GM19438 (cell line): ENCODE measurements around the gene LRRC27.
"Not testable (repeated sequence)": the region's sequence is repeated elsewhere in the genome, so short reads cannot be mapped to it uniquely, and the experiment has no call there.

Source experiments
- ATAC-seq: cut with Tn5 transposase; IDR thresholded peaks from one replicate; pipeline ENCODE4 v1.9.1; 2021; ENCODE audit warnings: low read depth; ENCODE audit not compliant: unreplicated experiment

LRRC27 gene

DNA sequence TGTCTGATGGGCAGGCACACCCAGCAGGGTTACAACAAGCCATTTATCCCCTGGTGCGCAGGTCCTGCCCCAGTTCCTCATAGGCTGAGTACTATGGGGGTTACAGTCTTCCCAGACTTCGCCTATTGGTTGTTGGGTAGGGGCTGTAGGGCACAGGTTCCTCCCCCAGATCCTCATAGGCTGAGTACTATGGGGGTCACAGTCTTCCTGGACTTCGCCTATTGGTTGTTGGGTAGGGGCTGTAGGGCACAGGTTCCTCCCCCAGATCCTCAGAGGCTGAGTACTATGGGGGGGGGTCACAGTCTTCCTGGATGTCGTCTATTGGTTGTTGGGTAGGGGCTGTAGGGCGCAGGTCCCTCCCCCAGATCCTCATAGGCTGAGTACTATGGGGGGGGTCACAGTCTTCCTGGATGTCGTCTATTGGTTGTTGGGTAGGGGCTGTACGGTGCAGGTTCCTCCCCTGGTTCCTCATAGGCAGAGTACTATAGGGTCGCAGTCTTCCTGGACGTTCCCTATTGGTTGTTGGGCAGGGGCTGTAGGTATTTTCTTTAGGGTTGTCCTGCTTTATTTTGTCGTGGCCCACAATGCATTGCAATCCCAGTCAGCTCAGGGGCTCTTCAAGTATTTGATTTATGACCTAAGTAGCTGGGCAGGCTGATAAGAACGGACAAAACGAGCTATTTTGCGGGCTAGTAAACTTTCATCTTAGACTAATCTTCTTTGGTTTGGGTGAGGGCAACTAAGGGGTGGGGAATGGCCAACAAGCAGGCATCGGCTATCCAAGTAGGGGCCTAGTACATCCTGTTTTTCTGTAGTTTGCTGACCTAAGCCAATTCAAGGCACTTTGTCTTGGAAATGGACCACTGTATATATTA is 3.4 kb downstream of the LRRC27 start:
- ATAC-seq: peak; percentile 28

DNA sequence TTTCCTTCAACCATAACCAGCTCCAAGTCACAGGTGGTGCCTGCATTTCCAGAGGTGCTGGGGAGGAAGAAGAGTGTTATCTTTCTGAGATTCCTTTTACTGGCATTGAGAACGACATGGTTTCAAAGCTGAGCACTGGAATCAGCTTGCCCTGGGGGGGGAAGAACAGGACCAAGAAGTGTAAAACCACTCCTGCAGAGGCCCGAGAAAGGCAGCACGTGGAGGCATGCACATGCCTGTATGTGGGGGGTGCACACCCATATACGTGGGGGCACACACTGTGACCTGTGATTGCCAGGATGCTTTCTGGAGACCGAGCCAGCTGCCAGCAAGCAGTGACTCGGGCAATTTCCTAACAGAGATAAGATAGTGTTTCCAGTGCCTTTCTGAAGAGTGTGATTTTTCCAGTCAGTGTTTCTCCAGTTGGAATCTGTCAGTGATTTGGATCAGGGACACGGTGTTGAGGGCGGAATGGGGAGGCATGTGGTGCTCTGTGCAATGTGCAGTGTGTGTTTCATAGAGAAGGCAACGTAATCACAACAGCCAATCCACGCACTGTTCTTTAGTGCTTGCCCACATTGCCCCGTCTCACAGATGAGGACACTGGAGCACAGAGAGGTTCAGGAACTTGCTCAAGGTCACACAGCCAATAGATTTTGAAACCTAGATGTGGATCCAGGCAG is 4.2 kb downstream of the LRRC27 start:
- no peak for ATAC-seq

DNA sequence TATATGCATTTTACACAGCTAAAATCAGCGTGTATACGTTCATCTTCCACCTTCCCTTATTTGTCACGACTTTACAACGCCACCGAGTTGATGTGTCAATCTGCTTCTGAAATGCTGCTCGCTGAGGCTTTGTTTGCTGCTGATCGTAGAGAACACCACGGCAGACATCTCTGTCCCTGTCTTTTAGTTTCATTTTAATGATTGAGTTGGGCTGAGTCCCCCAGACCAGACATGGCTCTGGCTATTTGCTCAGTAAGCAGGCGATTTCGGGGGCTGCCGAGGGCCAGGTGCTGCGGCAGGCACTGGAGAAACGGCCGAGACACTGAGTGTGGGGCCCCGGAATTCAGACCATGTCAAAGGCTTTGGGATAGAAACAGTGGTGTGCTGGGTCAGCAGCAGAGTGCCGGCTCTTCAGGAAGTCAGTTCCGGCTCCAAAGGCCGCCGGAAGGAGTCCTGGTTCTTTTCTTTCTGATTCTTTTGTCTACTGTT is 5.0 kb downstream of the LRRC27 start:
- ATAC-seq: no peak

DNA sequence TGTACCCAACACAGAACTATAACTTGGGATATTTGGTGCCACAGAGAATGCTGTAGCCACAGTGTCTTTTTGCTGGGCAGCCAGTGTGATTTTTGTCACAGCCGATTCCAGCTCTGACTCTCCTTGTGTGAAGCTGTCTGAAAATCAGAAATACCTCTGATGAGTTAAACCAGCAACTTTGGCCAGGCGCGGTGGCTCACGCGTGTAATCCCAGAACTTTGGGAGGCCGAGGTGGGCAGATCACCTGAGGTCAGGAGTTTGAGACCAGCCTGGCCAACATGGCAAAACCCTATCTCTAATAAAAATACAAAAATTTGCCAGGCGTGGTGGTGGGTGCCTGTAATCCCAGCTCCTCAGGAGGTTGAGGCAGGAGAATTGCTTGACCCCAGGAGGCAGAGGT is 5.9 kb downstream of the LRRC27 start:
- ATAC-seq: not testable (repeated sequence)

DNA sequence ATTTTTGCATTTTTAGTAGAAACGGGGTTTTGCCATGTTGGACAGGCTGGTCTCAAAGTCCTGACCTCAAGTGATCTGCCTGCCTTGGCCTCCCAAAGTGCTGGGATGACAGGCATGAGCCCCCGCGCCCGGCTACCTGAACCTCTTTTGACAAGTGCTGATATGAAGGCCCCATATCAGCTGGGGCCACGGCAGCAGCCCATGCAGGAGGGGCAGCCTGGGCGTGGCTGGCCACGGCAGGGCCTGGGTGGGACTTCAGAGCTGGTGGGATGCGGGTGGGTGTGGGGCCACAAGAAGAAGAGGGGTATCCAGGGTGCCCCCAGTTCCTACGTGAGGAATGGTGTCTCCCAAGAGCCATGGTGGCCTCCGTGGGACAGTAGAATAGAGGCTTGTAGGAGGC is 6.9 kb downstream of the LRRC27 start:
- no peak for ATAC-seq

DNA sequence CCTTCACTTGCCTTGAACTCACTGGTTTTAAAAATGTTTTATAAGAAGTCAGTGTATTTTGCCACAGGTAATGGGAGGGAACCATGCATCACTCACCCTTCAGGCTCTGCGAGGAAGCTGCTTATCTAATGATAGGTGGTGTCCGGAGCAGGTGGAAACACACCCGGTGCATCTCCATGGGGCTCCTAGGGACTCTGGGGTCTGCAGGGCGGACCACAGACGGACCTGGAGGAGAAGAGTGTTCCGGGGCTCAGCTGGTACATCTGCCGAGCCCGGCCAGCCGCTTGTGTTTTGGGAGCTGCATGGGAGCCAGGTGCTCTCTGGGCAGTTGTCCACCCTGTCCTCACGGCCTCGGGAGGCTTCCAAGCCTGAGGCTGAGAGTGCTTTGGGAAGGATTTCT is 7.3 kb downstream of the LRRC27 start:
- no peak for ATAC-seq

DNA sequence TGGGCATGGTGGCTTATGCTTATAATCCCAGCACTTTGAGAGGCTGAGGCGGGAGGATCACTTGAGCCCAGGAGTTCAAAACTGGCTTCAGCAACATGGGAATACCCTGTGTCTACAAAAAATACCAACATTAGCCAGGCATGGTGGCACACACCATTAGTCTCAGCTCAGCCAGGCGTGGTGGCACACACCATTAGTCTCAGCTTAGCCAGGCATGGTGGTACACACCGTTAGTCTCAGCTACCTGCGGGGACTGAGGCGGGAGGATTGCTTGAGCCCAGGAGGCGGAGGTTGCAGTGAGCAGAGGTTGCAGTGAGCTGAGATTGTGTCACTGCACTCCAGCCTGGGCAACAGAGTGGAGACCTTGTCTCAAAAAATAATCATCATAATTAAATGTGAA is 9.0 kb downstream of the LRRC27 start:
- no peak for ATAC-seq

DNA sequence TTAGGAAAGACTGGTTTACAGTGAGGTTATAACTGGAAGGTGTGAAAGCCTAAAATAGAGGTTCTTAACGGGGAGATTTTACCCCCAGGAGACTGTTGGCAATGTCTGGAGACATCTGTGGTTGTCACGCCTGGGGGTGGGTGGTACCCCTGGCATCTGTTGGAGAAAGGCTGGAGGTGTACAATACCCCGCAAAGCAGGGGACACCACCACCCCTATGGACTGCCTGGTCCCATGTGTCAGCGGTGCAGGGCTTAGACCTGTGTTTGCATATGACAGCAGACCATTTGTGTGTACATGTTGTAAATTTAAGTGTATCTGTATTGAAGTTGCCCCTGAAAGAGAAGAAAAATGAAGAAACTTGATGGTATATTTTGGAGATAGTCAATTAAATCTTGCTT is 9.8 kb downstream of the LRRC27 start:
- no peak for ATAC-seq

DNA sequence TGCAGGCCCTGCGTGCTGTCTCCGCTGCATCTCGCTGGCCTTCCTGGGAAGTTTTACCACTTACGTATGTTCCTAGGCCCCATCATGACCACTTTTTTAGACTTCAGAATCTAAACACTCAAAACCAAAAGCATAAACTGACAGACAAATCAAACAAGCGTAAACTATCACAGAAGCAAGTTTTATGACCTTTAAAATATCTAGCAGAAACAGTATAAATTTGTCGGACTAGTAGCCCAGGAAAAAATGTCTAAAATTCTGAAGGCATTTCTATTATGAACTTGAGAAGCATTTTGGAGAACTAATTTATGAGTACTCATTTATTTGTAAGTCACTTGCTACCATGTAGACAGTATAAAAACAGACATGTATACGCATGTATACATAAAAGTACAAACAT is 10.6 kb downstream of the LRRC27 start:
- no peak for ATAC-seq

DNA sequence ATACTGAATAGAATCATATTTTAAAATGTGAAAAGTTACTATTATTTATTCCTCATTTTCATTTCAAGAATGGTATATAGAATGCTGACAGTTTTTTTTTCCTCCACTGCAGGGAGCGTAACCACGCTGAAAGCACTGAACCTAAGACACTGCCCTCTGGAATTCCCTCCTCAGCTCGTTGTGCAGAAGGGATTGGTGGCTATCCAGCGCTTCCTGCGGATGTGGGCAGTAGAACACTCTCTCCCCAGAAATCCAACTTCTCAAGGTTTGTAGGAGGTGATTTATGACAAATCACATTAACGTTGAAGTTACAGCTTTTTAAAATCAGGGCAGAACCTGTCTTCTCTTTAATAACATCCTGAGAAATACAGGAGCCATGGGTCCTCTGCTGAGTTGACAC is 12.4 kb downstream of the LRRC27 start:
- ATAC-seq: no peak

DNA sequence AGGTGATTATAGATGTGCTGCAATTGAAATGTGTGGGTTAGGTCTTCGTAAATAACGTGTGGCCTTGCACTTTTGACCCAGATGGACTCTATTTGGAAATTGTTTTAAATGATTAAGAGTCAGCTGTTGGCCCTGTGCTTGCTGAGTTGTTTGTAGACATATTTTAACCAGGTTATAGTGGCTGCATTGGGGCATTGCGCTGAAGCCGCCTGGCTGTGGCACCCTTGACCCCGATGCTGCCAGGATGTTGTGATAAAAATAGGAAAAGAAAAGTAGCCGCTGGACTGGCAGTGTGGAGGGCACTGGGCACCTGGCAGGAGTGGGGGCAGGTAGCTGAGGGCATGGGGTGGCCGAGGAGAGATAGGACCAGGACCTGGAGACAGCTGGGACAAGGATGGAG is 13.4 kb downstream of the LRRC27 start:
- no peak for ATAC-seq

DNA sequence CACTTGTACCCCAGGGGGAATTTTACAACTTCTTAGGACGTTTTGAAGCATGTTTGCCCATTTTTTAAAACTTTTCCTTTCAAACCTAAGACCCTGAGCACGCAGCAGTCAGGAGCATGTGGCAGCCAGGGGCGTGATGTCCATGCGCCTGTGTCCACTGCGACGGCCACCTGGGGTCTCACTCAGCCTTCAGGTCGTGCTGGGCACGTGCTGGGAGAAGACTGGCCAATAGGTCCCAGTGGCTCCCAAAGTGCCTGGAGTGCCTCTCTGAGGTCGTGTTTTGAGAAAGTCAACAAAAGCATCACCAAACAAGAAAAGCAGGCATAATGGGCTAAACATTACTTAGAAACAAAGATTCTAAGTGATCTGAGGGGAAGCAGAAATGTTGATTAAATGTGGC is 14.8 kb downstream of the LRRC27 start:
- ATAC-seq: no peak

DNA sequence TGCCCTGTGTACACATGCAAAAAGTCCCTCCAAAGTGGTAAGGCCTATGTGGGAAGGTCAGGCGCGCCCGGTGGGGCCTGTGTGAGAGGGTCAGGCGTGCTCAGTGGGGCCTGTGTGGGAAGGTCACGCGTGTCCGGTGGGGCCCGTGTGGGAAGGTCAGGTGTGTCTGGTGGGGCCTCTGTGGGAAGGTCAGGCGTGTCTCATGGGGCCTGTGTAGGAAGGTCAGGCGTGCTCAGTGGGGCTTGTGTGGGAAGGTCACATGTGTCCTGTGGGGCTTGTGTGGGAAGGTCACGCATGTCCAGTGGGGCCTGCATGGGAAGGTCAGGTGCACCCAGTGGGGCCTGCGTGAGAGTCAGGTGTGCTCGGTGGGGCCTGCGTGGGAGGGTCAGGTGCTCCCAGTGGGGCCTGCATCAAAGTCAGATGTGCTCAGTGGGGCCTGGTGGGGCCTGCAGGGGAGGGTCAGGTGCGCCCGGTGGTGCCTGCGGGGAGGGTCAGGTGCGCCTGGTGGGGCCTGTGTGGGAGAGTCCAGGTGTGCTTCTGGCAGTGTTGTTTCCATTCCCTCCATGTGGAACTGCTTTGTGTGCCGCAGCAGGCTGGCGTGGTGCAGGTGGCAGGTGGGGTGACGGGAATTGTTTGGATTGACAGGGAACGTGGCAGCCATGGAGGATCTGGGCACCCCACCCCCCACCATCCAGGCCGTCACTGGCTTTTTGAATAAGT is 15.4 kb downstream of the LRRC27 start:
- no peak for ATAC-seq

DNA sequence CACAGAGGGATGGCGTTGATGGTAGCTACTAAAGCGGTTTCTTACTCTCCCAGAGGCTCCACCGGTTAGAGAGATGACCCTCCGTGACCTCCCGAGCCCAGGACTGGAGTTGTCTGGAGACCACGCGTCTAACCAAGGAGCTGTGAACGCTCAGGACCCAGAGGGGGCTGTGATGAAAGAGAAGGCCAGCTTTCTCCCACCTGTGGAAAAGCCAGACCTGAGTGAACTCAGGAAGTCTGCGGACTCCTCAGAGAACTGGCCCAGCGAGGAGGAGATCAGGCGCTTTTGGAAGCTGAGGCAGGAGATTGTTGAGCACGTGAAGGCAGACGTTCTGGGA is 15.9 kb downstream of the LRRC27 start:
- no peak for ATAC-seq

DNA sequence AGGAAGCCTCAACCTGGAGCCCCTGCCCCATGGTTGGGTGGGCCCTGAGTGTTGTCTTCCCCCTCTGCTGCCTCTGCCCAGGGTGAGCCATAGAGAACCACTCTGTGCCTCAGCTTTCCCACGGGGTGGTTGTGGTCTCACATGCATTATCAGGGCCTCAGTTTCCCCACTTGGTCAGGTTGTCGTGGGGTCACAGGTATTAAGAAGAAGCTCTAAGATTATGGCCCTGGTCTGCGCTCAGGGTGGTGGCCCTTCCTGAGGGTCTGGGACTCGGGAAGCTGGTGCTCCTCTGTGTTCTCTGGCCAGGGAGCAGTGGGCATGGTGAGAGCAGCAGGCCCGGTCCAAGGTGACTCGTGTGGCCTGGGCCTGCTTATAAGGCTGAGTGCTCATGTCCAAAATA is 17.8 kb downstream of the LRRC27 start:
- no peak for ATAC-seq

DNA sequence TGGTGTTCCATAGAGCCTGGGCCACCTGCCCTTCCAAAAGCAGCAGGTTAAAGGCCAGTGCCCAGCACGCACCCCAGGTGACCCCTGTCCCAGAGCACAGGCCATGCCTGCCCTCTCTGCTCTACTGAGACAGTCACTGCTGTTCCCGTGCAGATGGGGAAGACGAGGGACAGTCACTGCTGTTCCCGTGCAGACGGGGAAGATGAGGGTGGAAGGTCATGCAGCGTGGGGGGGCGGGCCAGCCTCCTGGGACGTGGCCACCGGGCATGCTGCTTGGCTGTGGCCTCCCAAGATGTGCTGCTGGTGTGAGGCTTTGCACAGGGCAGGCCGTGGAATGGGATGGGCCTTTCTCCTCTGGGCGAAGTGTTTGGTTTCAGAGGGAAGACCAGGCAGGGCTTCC is 18.4 kb downstream of the LRRC27 start:
- ATAC-seq: no peak

DNA sequence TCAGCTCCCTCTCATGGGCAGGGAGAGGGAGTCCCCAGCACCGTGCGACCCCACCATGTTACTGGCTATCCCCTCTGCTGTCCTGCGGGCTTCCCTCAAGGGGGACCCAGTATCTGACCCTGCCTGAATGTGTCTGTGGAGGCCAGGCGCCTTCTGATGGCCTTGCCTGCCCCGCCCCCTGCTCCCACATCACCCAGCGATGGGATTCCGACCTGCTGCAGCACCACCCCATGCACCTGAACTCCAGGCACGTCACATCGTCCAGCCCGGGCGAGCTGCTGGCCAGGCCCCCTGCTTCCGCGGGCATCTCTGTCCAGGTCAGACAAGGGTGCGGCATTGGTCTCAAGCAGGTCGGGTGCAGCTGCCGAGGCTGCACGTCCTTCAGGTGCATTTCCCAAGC is 19.0 kb downstream of the LRRC27 start:
- no peak for ATAC-seq

DNA sequence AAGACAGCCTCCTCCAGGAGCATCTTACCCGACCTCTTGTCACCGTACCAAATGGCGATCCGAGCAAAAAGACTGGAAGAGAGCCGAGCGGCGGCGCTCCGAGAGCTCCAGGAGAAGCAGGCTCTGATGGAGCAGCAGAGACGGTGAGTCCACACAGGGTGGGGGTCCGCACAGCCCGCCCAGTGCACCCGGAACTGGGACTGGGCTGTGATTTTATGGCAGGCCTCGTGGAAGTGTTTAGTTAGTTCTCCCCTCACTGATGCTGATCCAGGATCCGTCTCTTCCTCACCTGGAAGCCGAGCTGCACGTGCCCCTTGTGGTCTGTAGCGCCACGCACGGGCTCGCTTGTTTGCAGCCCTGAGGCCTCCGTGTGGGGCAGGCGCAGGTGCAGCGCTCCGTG is 19.6 kb downstream of the LRRC27 start:
- no peak for ATAC-seq

DNA sequence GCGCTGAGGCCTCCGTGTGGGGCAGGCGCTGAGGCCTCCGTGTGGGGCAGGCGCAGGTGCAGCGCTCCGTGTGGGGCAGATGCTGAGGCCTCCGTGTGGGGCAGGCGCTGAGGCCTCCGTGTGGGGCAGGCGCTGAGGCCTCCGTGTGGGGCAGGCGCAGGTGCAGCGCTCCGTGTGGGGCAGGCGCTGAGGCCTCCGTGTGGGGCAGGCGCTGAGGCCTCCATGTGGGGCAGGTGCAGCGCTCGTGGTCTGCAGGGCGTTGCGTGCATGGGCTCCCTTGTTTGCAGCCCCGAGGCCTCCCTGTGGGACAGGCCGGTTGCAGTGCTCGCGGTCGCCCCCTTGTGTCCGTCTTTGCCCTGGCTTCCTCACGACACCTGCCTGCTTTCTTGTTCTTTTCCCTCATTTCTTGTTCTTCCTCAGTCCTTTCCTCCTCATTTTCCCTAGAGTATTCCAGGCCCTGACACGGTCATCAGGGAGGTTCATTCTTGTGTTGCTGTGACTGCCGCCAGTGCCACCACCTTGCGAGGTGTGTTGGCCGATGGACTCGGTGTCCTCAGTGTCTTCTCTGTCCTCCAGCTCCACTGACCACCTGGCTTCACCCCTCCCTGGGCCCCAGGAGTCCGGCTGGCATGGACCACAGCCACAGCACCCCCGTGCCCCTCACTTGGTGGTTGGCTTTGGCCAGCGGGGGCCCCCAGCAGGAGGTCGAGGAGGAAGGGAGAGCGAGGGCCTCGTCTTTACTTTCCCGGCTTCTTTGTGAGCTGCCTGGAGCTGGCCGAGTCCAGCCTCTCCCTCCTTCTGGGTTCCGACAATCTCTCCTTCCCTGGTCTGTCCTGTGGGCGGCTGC is 20.7 kb downstream of the LRRC27 start:
- peak; percentile 68 for ATAC-seq

DNA sequence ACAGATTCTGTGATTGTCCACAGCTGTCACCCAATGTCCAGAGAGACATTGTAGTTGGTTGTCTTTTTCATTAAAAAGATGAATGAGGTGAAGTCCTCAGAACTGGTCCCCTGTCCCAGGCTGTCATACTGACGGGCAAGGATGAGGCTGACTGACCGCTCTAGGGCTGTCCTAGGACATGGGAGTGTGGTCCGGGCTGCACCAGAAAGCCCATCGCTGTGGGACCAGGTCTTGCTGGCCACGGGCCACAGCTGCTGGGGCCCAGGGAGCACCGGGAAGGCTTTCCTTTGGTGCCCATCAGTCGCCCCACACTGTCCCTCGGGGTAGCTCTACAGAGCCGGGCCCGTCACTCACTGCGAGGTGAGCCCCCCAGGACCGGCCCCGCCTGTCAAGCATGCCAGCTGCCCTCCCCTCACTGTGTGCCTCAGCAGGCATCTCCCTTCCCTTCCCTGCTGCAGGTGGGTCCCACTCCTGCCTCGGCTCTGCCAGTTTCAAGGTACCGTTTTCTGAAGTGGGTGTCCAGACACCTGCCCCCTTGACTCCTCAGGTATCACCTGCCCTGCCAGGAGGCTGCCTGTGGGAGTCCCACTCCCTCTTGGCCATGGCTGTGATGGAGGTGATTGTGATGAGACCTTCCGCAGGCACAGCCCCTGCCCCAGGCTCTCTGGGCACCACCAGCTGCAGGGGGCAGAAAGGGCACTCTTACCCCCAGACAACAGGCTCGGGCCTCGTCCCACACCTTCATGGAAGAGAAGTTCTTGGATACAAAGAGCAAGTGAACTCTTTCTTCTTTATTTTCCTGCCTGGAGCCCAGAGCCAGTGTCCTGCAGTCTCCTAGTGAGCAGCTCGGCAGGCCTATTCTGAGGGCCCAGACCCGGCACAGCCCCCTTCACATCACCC is 21.7 kb downstream of the LRRC27 start:
- no peak for ATAC-seq
